Measurements from ENCODE around the gene LENG9.
A peak's percentile ranks its signal among the peaks of the same experiment; 100 is the strongest.

LENG9 gene

DNA sequence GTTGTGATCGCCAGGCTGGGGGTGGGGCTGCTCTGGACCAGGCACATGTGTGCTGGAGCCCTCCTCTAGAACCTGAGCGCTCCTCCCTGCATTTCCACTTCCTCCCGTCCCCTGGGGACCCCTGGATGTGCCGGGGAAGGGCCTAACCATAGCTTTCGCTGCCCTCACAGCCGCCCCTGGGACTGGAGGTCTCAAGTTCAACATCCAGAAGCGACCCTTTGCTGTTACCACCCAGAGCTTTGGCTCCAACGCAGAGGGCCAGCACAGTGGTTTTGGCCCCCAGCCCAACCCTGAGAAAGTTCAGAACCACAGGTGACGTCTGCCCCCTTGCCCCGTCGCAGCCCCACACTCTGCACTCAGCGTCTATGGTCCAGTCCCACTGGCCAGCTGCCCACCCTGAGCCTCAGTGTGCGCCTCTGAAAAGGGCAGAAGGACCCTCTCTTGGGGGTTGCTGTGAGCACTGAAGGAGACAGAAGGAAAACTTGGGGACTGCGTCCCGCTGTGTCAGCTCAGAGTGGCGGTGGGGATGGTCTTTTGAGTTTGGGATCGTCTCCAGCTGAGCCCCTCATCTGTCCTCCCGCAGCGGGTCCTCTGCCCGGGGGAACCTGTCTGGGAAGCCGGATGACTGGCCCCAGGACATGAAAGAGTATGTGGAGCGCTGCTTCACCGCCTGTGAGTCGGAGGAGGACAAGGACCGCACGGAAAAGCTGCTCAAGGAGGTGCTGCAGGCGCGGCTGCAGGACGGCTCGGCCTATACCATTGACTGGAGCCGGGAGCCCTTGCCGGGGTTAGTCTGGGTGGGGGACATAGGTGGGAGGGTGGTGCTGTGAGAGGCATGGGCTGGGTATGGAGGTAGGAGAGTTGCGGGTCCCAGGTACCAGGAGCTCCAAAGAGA lies 8.6 kb downstream of the LENG9 start:
- peaks cover 13 to 17% of the 10 kb centered on the region in 2 experiments for H3K4me1 ChIP-seq (ENCODE audit: control insufficient read depth in 1 of 2, insufficient read depth in 1 of 2, low read depth in 1 of 2, low read length in 1 of 2)
- H3K27ac ChIP-seq: no peak overlapping the region
- peaks cover 91% of the 10 kb centered on the region for H3K36me3 ChIP-seq
- H3K27me3 ChIP-seq: no peaks in the 10 kb centered on the region
- no peaks in the 10 kb centered on the region for H3K9me3 ChIP-seq
- no peak overlapping the region for H3K4me3 ChIP-seq (ENCODE audit: low read depth in 1 of 2, low read length in 1 of 2)
- TF ChIP-seq, protein P1, sequence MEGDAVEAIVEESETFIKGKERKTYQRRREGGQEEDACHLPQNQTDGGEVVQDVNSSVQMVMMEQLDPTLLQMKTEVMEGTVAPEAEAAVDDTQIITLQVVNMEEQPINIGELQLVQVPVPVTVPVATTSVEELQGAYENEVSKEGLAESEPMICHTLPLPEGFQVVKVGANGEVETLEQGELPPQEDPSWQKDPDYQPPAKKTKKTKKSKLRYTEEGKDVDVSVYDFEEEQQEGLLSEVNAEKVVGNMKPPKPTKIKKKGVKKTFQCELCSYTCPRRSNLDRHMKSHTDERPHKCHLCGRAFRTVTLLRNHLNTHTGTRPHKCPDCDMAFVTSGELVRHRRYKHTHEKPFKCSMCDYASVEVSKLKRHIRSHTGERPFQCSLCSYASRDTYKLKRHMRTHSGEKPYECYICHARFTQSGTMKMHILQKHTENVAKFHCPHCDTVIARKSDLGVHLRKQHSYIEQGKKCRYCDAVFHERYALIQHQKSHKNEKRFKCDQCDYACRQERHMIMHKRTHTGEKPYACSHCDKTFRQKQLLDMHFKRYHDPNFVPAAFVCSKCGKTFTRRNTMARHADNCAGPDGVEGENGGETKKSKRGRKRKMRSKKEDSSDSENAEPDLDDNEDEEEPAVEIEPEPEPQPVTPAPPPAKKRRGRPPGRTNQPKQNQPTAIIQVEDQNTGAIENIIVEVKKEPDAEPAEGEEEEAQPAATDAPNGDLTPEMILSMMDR (IDR thresholded peaks at IDR 0.05): no peak

DNA sequence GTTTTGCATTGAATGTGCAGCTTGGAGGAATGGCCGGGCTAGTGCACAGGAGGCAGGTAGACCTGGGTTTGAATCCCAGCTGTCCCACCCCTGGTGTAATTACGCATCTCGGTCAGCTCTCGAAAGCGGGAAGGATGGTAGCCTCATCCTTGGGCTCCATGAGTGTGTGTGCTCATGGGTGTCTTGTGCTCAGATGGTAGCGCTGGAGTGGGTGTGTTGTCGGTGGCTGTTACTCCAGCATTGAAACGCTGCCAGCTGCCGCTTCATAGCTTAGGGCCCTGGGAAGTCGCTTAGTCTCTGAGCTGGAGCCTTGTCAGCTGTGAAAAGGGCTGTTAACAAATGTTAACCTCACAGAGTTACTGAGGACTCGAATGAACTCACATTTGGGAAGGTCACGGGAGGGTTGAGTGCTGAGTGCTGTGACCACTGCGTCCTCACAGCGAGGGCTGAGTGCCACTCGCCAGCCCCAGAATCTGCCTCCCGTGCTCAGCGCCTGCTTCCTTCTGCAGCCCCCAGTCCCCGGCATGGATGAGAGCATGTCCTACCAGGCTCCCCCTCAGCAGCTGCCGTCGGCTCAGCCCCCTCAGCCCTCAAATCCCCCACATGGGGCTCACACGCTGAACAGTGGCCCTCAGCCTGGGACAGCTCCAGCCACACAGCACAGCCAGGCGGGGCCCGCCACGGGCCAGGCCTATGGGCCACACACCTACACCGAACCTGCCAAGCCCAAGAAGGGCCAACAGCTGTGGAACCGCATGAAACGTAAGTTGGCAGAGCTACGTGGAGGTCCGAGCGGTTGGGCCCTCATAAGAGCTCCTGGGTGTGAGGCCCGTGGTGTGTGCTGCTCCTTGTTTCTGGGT lies 9.4 kb downstream of the LENG9 start:
- H3K4me3 ChIP-seq (ENCODE audit: low read depth in 1 of 2, low read length in 1 of 2): no peak overlapping the region
- H3K4me1 ChIP-seq (ENCODE audit: control insufficient read depth in 1 of 2, insufficient read depth in 1 of 2, low read depth in 1 of 2, low read length in 1 of 2): peaks cover 18 to 23% of the 10 kb centered on the region in 2 experiments
- no peaks in the 10 kb centered on the region for H3K27me3 ChIP-seq
- peaks cover 82% of the 10 kb centered on the region for H3K36me3 ChIP-seq
- no peak overlapping the region for H3K27ac ChIP-seq
- TF ChIP-seq, protein P1 (IDR thresholded peaks at IDR 0.05): no peak
- H3K9me3 ChIP-seq: no peaks in the 10 kb centered on the region

DNA sequence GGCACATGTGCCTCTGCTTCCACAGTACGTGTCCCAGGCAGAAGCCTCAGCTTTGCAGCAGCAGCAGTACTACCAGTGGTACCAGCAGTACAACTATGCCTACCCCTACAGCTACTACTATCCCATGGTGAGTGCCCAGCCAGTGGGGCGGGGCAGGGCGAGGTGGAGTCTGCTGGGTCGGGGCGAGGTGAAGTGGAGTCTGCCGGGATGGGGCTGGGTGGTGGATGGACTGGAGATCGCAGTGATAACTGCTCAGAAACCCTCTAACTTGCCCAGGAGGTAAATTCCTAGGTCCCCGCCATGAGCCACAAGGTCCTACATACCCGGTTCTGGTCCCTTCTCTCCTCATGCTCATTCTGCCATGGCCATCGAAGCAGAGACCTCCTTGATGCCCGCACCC lies 11.0 kb downstream of the LENG9 start:
- TF ChIP-seq, protein P1 (IDR thresholded peaks at IDR 0.05): no peak
- peaks cover 26 to 31% of the 10 kb centered on the region in 2 experiments for H3K4me1 ChIP-seq (ENCODE audit: control insufficient read depth in 1 of 2, insufficient read depth in 1 of 2, low read depth in 1 of 2, low read length in 1 of 2)
- H3K27ac ChIP-seq: no peak overlapping the region
- no peaks in the 10 kb centered on the region for H3K27me3 ChIP-seq
- H3K9me3 ChIP-seq: no peaks in the 10 kb centered on the region
- H3K36me3 ChIP-seq: peaks cover 67% of the 10 kb centered on the region
- no peak overlapping the region for H3K4me3 ChIP-seq (ENCODE audit: low read depth in 1 of 2, low read length in 1 of 2)

DNA sequence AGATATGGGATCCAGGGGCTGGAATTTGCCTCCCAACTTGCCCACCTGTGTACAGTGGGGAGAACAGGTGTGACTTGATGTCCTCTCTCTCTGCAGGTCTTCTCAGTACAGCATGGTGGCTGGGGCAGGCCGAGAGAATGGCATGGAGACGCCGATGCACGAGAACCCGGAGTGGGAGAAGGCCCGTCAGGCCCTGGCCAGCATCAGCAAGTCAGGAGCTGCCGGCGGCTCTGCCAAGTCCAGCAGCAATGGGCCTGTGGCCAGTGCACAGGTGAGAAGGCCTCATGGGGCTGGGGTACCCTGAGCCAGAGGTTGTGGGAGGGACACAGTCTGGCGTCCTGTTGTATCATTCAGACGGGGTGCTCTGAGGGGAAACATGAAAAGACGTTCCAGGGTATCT lies 11.6 kb downstream of the LENG9 start:
- no peaks in the 10 kb centered on the region for H3K9me3 ChIP-seq
- H3K27ac ChIP-seq: no peak overlapping the region
- peaks cover 61% of the 10 kb centered on the region for H3K36me3 ChIP-seq
- TF ChIP-seq, protein P1 (IDR thresholded peaks at IDR 0.05): no peak
- H3K27me3 ChIP-seq: no peaks in the 10 kb centered on the region
- no peak overlapping the region for H3K4me3 ChIP-seq (ENCODE audit: low read depth in 1 of 2, low read length in 1 of 2)
- peaks cover 31 to 33% of the 10 kb centered on the region in 2 experiments for H3K4me1 ChIP-seq (ENCODE audit: control insufficient read depth in 1 of 2, insufficient read depth in 1 of 2, low read depth in 1 of 2, low read length in 1 of 2)

DNA sequence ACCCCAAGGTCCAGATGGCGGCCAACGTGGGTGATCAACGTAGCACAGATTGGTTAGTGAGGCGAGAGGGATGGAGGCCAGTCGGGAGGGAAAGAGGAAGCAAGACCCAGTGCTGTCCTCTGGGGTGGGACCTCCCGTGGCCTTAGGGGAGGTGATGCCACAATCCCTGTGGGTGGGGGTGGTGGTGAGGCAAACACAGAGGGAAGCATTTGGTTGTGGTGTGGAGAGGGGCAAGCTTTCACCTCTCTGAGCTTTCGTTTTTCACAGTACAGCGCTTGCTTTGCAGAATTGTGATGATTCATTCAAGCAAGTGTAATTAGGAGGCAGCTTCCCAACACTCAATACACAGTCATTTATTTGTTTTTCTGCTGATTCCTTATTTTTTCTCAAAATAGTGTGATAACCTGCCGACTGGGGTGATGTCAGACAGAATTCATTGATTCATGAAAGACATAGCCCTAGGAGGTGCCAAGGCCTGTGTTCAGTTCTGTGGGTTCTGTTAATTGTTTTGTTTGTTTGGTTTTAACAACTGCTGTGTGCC lies 12.2 kb downstream of the LENG9 start:
- TF ChIP-seq, protein P1 (IDR thresholded peaks at IDR 0.05): no peak

More for the DNA sequence above, 12.2 kb downstream of the LENG9 start:
- Histone ChIP-seq H3K27me3 (no peaks in the 10 kb centered on the region), H3K4me1 (ENCODE audit: control insufficient read depth in 1 of 2, insufficient read depth in 1 of 2, low read depth in 1 of 2, low read length in 1 of 2) (peaks cover 31 to 33% of the 10 kb centered on the region in 2 experiments), H3K9me3 (no peaks in the 10 kb centered on the region), H3K4me3 (ENCODE audit: low read depth in 1 of 2, low read length in 1 of 2) (no peak overlapping the region), H3K27ac (peak overlapping the region; percentile 36), H3K36me3 (peaks cover 55% of the 10 kb centered on the region)

All from neutrophil (primary cell).